ENCODE measurements around the gene EID3. TPM values are rescaled to one million over a fixed set of nuclear protein-coding genes. Genes with fewer than 3 reads are reported as not detected.

The EID3 gene
- total RNA-seq, 1 experiment from 2014 or later: 3.2 TPM

DNA sequence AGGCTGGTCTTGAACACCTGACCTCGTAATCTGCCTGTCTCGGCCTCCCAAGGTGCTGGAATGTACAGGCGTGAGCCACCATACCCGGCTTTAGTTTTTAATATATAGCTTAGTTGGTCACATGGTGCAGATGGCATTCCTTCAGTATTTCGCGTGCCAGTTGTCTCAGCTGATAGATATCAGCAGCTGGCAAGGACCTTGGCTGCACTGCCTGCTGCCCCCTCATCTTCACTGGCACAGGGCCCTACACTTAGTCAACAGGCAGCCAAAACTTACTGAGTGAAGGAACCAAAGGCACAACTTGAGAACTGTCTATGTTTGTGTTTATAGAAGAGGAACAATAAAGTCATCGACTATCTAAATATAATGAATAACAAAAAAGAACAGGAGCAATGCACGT lies 31.0 kb downstream of the EID3 start (continued):
- TF ChIP-seq ARID4B (CRISPR knock-in tag; IDR thresholded peaks at IDR 0.05; ENCODE audit: borderline replicate concordance): no peak
- no peak for TF ChIP-seq MYBL2 (CRISPR knock-in tag; IDR thresholded peaks at IDR 0.05)

DNA sequence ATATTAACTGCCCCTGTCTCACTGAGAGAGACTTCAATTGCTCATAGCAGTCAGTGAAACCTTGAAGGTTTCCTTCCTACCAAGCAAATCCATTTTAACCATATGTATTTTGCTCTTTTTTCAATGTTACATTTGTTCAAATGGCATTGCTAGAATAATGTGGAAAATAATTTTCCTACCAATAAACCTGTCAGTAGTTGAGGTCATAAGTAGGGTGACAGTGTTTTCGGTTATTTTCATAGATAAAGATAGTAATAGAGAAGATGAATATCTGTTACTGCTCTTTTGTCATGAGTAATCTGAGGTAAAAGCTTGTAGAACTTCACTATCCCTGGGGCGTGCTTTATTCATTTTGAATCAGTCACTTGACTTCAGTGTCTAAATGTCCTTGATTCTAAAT lies 32.6 kb downstream of the EID3 start:
- Mint-ChIP-seq H3K9me3 (no peaks in the 10 kb centered on the region), H3K27me3 (ENCODE audit: low read depth) (no peaks in the 10 kb centered on the region), H3K36me3 (peaks cover 53% of the 10 kb centered on the region), H3K4me3 (no peak overlapping the region), H3K4me1 (no peaks in the 10 kb centered on the region), H3K27ac (no peak overlapping the region)
- CTCF ChIA-PET: no interaction called here
- TF ChIP-seq ERG (CRISPR knock-in tag; IDR thresholded peaks at IDR 0.05): no peak
- TF ChIP-seq, protein P1, sequence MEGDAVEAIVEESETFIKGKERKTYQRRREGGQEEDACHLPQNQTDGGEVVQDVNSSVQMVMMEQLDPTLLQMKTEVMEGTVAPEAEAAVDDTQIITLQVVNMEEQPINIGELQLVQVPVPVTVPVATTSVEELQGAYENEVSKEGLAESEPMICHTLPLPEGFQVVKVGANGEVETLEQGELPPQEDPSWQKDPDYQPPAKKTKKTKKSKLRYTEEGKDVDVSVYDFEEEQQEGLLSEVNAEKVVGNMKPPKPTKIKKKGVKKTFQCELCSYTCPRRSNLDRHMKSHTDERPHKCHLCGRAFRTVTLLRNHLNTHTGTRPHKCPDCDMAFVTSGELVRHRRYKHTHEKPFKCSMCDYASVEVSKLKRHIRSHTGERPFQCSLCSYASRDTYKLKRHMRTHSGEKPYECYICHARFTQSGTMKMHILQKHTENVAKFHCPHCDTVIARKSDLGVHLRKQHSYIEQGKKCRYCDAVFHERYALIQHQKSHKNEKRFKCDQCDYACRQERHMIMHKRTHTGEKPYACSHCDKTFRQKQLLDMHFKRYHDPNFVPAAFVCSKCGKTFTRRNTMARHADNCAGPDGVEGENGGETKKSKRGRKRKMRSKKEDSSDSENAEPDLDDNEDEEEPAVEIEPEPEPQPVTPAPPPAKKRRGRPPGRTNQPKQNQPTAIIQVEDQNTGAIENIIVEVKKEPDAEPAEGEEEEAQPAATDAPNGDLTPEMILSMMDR (IDR thresholded peaks at IDR 0.05): no peak
- no peak for TF ChIP-seq HMGXB4 (CRISPR knock-in tag; IDR thresholded peaks at IDR 0.05)
- no peak for TF ChIP-seq GABPB1 (CRISPR knock-in tag; IDR thresholded peaks at IDR 0.05)
- no peak for DNase-seq (ENCODE audit: low spot score)
- POLR2A ChIA-PET: no interaction called here
- no peak for ATAC-seq

- peaks cover 60% of the 10 kb centered on the region for H3K36me3 Mint-ChIP-seq
- ATAC-seq: no peak
- ChIA-PET POLR2A (no interaction called here), CTCF (interaction anchor here (0.6 to 1.2 kb wide), 4 partner anchors 25 to 362 kb away, joined by 3 read pairs; no protein-coding TSS in a partner anchor)
- no peak for DNase-seq (ENCODE audit: low spot score)
- no peaks in the 10 kb centered on the region for H3K9me3 Mint-ChIP-seq
- no peaks in the 10 kb centered on the region for H3K27me3 Mint-ChIP-seq (ENCODE audit: low read depth)
- H3K4me3 Mint-ChIP-seq: no peak overlapping the region
- no peak overlapping the region for H3K27ac Mint-ChIP-seq
- no peaks in the 10 kb centered on the region for H3K4me1 Mint-ChIP-seq
- TF ChIP-seq ZBTB21 (CRISPR knock-in tag; IDR thresholded peaks at IDR 0.05; ENCODE audit: borderline replicate concordance) (no peak), PRRX2 (CRISPR knock-in tag; IDR thresholded peaks at IDR 0.05) (no peak), CREB1 (CRISPR knock-in tag; IDR thresholded peaks at IDR 0.05) (no peak), GABPB1 (CRISPR knock-in tag; IDR thresholded peaks at IDR 0.05) (no peak), SOX15 (CRISPR knock-in tag; IDR thresholded peaks at IDR 0.05) (no peak), SP1 (CRISPR knock-in tag; conservative IDR thresholded peaks at IDR 0.05) (no peak), E2F4 (CRISPR knock-in tag; IDR thresholded peaks at IDR 0.05; ENCODE audit: borderline replicate concordance, low read depth) (no peak), ZNF263 (CRISPR knock-in tag; IDR thresholded peaks at IDR 0.05; ENCODE audit: low read depth) (no peak)
- TF ChIP-seq, protein P2, sequence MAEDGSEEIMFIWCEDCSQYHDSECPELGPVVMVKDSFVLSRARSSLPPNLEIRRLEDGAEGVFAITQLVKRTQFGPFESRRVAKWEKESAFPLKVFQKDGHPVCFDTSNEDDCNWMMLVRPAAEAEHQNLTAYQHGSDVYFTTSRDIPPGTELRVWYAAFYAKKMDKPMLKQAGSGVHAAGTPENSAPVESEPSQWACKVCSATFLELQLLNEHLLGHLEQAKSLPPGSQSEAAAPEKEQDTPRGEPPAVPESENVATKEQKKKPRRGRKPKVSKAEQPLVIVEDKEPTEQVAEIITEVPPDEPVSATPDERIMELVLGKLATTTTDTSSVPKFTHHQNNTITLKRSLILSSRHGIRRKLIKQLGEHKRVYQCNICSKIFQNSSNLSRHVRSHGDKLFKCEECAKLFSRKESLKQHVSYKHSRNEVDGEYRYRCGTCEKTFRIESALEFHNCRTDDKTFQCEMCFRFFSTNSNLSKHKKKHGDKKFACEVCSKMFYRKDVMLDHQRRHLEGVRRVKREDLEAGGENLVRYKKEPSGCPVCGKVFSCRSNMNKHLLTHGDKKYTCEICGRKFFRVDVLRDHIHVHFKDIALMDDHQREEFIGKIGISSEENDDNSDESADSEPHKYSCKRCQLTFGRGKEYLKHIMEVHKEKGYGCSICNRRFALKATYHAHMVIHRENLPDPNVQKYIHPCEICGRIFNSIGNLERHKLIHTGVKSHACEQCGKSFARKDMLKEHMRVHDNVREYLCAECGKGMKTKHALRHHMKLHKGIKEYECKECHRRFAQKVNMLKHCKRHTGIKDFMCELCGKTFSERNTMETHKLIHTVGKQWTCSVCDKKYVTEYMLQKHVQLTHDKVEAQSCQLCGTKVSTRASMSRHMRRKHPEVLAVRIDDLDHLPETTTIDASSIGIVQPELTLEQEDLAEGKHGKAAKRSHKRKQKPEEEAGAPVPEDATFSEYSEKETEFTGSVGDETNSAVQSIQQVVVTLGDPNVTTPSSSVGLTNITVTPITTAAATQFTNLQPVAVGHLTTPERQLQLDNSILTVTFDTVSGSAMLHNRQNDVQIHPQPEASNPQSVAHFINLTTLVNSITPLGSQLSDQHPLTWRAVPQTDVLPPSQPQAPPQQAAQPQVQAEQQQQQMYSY (CRISPR knock-in tag; IDR thresholded peaks at IDR 0.05): no peak
- TF ChIP-seq, protein P3, sequence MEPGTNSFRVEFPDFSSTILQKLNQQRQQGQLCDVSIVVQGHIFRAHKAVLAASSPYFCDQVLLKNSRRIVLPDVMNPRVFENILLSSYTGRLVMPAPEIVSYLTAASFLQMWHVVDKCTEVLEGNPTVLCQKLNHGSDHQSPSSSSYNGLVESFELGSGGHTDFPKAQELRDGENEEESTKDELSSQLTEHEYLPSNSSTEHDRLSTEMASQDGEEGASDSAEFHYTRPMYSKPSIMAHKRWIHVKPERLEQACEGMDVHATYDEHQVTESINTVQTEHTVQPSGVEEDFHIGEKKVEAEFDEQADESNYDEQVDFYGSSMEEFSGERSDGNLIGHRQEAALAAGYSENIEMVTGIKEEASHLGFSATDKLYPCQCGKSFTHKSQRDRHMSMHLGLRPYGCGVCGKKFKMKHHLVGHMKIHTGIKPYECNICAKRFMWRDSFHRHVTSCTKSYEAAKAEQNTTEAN (CRISPR knock-in tag; IDR thresholded peaks at IDR 0.05): no peak
- TF ChIP-seq, protein P4, sequence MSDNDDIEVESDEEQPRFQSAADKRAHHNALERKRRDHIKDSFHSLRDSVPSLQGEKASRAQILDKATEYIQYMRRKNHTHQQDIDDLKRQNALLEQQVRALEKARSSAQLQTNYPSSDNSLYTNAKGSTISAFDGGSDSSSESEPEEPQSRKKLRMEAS (CRISPR knock-in tag; IDR thresholded peaks at IDR 0.05): no peak
These were observed 33.6 kb downstream of the EID3 start for GRCh38 chr12:104337030-104337558.

Data from WTC11 (cell line).